Measurements from ENCODE around the gene GRM4.

GRCh38 chr6:34103321-34103720, 42.6 kb downstream of the GRM4 start:
- TF ChIP-seq TAF1 (IDR thresholded peaks at IDR 0.05; ENCODE audit: low read depth) (no peak), NFIC (IDR thresholded peaks at IDR 0.05) (no peak), USF1 (IDR thresholded peaks at IDR 0.05) (no peak), EP300 (IDR thresholded peaks at IDR 0.05; ENCODE audit: borderline replicate concordance) (no peak), EGR1 (IDR thresholded peaks at IDR 0.05) (no peak), YY1 (IDR thresholded peaks at IDR 0.05; ENCODE audit: low read depth) (no peak)
